NB4 (cell line): ENCODE data around the gene STING1.
A peak's percentile ranks its signal among the peaks of the same experiment; 100 is the strongest.

Experiments
- DNase-seq: peaks from one replicate; pipeline ENCODE4 v3.0.0; 2010; ENCODE audit warnings: low read depth
- H3K4me3 ChIP-seq: one replicate; pipeline ENCODE4 v1.5.1; 2011; ENCODE audit warnings: mild to moderate bottlenecking, low read depth, low read length, moderate library complexity
- CTCF ChIP-seq: IDR thresholded peaks from one replicate; pipeline ENCODE4 v1.5.1; 2012; ENCODE audit warnings: low read depth, low read length
- MAX ChIP-seq: IDR thresholded peaks from 2 replicates; pipeline ENCODE4 v1.6.1; 2011; ENCODE audit warnings: low read depth, low read length
- MYC ChIP-seq: IDR thresholded peaks from 2 replicates; pipeline ENCODE4 v1.6.1; 2011; ENCODE audit warnings: low read depth, low read length
- POLR2A ChIP-seq: IDR thresholded peaks from 2 replicates; pipeline ENCODE4 v1.6.1; 2011; ENCODE audit warnings: mild to moderate bottlenecking; ENCODE audit not compliant: insufficient read length; ENCODE audit errors: extremely low read depth

STING1 gene

GRCh38 chr5:139438707-139439012, 43.9 kb downstream of the STING1 start:
- H3K4me3 ChIP-seq, result peak overlapping the region; percentile 28
- DNase-seq, result no peak
- TF ChIP-seq CTCF (no peak), MYC (no peak), MAX (no peak), POLR2A (no peak)

GRCh38 chr5:139435676-139436075, 46.9 kb downstream of the STING1 start:
- H3K4me3 ChIP-seq, result no peak overlapping the region
- DNase-seq, result no peak
- no peak for TF ChIP-seq CTCF
- TF ChIP-seq POLR2A, result no peak
- no peak for TF ChIP-seq MYC
- TF ChIP-seq MAX, result no peak

GRCh38 chr5:139431706-139432105, 50.9 kb downstream of the STING1 start:
- no peak overlapping the region for H3K4me3 ChIP-seq
- DNase-seq, result no peak
- TF ChIP-seq POLR2A (no peak), MAX (no peak), CTCF (no peak), MYC (no peak)

- no peak for TF ChIP-seq MYC
- TF ChIP-seq POLR2A, result no peak
- no peak for TF ChIP-seq CTCF
- no peak for TF ChIP-seq MAX
- no peak for DNase-seq
- no peak overlapping the region for H3K4me3 ChIP-seq
Observed at GRCh38 chr5:139430015-139430414, 52.5 kb downstream of the STING1 start.

GRCh38 chr5:139426203-139426885, 56.2 kb downstream of the STING1 start:
- DNase-seq, result no peak
- no peak overlapping the region for H3K4me3 ChIP-seq
- TF ChIP-seq POLR2A (no peak), MYC (no peak), MAX (no peak), CTCF (no peak)
